Measurements from ENCODE around the gene CHMP4A.
"Not testable (repeated sequence)": the region's sequence is repeated elsewhere in the genome, so short reads cannot be mapped to it uniquely, and the experiment has no call there.

- TF ChIP-seq, protein P1, sequence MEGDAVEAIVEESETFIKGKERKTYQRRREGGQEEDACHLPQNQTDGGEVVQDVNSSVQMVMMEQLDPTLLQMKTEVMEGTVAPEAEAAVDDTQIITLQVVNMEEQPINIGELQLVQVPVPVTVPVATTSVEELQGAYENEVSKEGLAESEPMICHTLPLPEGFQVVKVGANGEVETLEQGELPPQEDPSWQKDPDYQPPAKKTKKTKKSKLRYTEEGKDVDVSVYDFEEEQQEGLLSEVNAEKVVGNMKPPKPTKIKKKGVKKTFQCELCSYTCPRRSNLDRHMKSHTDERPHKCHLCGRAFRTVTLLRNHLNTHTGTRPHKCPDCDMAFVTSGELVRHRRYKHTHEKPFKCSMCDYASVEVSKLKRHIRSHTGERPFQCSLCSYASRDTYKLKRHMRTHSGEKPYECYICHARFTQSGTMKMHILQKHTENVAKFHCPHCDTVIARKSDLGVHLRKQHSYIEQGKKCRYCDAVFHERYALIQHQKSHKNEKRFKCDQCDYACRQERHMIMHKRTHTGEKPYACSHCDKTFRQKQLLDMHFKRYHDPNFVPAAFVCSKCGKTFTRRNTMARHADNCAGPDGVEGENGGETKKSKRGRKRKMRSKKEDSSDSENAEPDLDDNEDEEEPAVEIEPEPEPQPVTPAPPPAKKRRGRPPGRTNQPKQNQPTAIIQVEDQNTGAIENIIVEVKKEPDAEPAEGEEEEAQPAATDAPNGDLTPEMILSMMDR (IDR thresholded peaks at IDR 0.05; ENCODE audit: low read depth, low read length) = not testable (repeated sequence)
- TF ChIP-seq POLR2A (IDR thresholded peaks at IDR 0.05; ENCODE audit: extremely low read depth, insufficient read length) = not testable (repeated sequence)
Observed at GRCh38 chr14:24245350-24245749, 32.1 kb upstream of the CHMP4A start.
